ENCODE data around the gene MFSD6L. TPM values are rescaled to one million over a fixed set of nuclear protein-coding genes. Genes with fewer than 3 reads are reported as not detected.
A peak's percentile ranks its signal among the peaks of the same experiment; 100 is the strongest.

The MFSD6L gene
- total RNA-seq, 1 experiment from 2014 or later: 2.1 TPM

DNA sequence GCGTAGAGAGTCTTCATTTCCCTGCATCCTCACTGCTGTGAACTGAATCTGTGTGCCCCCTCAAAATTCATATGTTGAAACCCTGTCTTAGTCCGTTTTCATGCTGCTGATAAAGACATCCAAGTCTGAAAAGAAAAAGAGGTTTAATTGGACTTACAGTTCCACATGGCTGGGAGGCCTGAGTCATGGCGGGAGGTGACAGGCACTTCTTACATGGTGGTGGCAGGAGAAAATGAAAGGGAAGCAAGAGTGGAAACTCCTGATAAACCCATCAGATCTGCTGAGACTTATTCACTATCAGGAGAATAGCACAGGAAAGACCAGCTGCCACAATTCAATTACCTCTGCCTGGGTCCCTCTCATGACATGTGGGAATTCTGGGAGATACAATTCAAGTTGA lies 51.4 kb downstream of the MFSD6L start:
- Mint-ChIP-seq H3K27me3 (ENCODE audit: low read depth) (peaks cover 23% of the 10 kb centered on the region), H3K4me1 (peaks cover 2 to 3% of the 10 kb centered on the region in 2 experiments; a peak in 2 of 4 replicates)

More for the DNA sequence above, 51.4 kb downstream of the MFSD6L start:
- DNase-seq: peak; percentile 12
- H3K79me1 ChIP-seq (ENCODE audit: insufficient read depth, low read depth, low read length, poor library complexity, severe bottlenecking): no peaks in the 10 kb centered on the region
- no peak overlapping the region for H2AFZ ChIP-seq (ENCODE audit: low read length)
- H3K23ac ChIP-seq (ENCODE audit: insufficient read length, low read depth, low read length): no peak overlapping the region
- no peak overlapping the region for H3T11ph ChIP-seq (ENCODE audit: low read length)
- H3K36me3 Mint-ChIP-seq (ENCODE audit: insufficient read depth in 1 of 3, low read depth in 3 of 3): no peaks in the 10 kb centered on the region; a peak in 1 of 7 replicates
- H2BK20ac ChIP-seq (ENCODE audit: low read depth, low read length, poor library complexity, severe bottlenecking): no peak overlapping the region
- no peak overlapping the region for H3K56ac ChIP-seq (ENCODE audit: insufficient read length, low read depth, low read length)
- 0 out of 5 replicates have a peak, but pooled peaks cover 0 to 2% of the 10 kb centered on the region in 2 experiments for H3K9me3 Mint-ChIP-seq
- WGBS (ENCODE audit: extremely low coverage, insufficient read length, low lambda C conversion rate): no CpG with 5 or more reads among the region's 3 CpGs
- TF ChIP-seq, protein P1, sequence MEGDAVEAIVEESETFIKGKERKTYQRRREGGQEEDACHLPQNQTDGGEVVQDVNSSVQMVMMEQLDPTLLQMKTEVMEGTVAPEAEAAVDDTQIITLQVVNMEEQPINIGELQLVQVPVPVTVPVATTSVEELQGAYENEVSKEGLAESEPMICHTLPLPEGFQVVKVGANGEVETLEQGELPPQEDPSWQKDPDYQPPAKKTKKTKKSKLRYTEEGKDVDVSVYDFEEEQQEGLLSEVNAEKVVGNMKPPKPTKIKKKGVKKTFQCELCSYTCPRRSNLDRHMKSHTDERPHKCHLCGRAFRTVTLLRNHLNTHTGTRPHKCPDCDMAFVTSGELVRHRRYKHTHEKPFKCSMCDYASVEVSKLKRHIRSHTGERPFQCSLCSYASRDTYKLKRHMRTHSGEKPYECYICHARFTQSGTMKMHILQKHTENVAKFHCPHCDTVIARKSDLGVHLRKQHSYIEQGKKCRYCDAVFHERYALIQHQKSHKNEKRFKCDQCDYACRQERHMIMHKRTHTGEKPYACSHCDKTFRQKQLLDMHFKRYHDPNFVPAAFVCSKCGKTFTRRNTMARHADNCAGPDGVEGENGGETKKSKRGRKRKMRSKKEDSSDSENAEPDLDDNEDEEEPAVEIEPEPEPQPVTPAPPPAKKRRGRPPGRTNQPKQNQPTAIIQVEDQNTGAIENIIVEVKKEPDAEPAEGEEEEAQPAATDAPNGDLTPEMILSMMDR (conservative IDR thresholded peaks at IDR 0.05): no peak
- H3K4me3 Mint-ChIP-seq: no peak overlapping the region
- H4K8ac ChIP-seq (replicated peaks; ENCODE audit: insufficient read length, low read depth, low read length): no peak overlapping the region
- no peak overlapping the region for H3K4ac ChIP-seq (ENCODE audit: low read depth, low read length)
- H3K23me2 ChIP-seq (ENCODE audit: insufficient read length, low read depth, low read length, poor library complexity, severe bottlenecking): peaks cover 3% of the 10 kb centered on the region
- no peaks in the 10 kb centered on the region for H3K9me3 ChIP-seq (ENCODE audit: control insufficient read depth, low read depth, low read length)
- H3K27me3 ChIP-seq (ENCODE audit: insufficient read depth, low read length): no peaks in the 10 kb centered on the region
- no peak overlapping the region for H2BK12ac ChIP-seq (ENCODE audit: insufficient read length, low read depth, low read length)
- no peak overlapping the region for H3K27ac Mint-ChIP-seq
- no peak overlapping the region for H2BK15ac ChIP-seq (ENCODE audit: low read depth, low read length)
- no peak overlapping the region for H3K9ac ChIP-seq (ENCODE audit: extremely low read depth, insufficient read length, low read length)
- no peak overlapping the region for H4K5ac ChIP-seq (ENCODE audit: insufficient read length, low read depth, low read length)
- H2BK120ac ChIP-seq (ENCODE audit: low read depth, low read length, poor library complexity, severe bottlenecking): no peak overlapping the region
- no peak overlapping the region for H3K14ac ChIP-seq (ENCODE audit: insufficient read depth, low read length)
- no peak overlapping the region for H4K91ac ChIP-seq (ENCODE audit: insufficient read length, low read depth, low read length)
- no peak overlapping the region for H3K4me2 ChIP-seq (ENCODE audit: insufficient read depth, insufficient read length, low read length)
- no peaks in the 10 kb centered on the region for H4K20me1 ChIP-seq (ENCODE audit: control insufficient read depth, insufficient read depth, insufficient read length)
- no peak overlapping the region for H2AK5ac ChIP-seq (ENCODE audit: insufficient read length, low read length)
- no peak overlapping the region for H2BK5ac ChIP-seq (ENCODE audit: insufficient read length, low read length)
- H3K27ac ChIP-seq (ENCODE audit: insufficient read length, low read depth, low read length): no peak overlapping the region
- H3K4me1 ChIP-seq (ENCODE audit: insufficient read depth, low read length): no peaks in the 10 kb centered on the region
- H3K79me2 ChIP-seq (ENCODE audit: insufficient read depth, low read length): no peaks in the 10 kb centered on the region
- H3K18ac ChIP-seq (ENCODE audit: insufficient read length, low read depth, low read length): no peak overlapping the region

Other genes with a start within 250 kb of the MFSD6L start
- 251 and 256 TPM in 2 replicates for gene MYH10, start 168.6 kb downstream of the MFSD6L start, total RNA-seq (2021)
- not detected in 2 replicates for gene CCDC42, start 54.5 kb downstream of the MFSD6L start, total RNA-seq (2021)
- not detected in 2 replicates for gene SPDYE4, start 40.8 kb downstream of the MFSD6L start, total RNA-seq (2021)
- gene PIK3R6, start 68.3 kb upstream of the MFSD6L start, total RNA-seq (2021): 0.15 TPM in 1 of 2 replicates, not detected in the other
- gene PIK3R5, start 166.3 kb upstream of the MFSD6L start, total RNA-seq (2021): 1.4 and 1.7 TPM in 2 replicates
- gene NTN1, start 222.1 kb upstream of the MFSD6L start, total RNA-seq (2021): 1.2 and 1.3 TPM in 2 replicates